ENCODE data around the gene XBP1. TPM values are rescaled to one million over a fixed set of nuclear protein-coding genes. Genes with fewer than 3 reads are reported as not detected.

The XBP1 gene
- total and polyA plus RNA-seq, 2 of the 13 experiments (the other 11 are each of a cell fraction or from before 2014, with no cell fraction given) = 416 to 427 TPM

DNA sequence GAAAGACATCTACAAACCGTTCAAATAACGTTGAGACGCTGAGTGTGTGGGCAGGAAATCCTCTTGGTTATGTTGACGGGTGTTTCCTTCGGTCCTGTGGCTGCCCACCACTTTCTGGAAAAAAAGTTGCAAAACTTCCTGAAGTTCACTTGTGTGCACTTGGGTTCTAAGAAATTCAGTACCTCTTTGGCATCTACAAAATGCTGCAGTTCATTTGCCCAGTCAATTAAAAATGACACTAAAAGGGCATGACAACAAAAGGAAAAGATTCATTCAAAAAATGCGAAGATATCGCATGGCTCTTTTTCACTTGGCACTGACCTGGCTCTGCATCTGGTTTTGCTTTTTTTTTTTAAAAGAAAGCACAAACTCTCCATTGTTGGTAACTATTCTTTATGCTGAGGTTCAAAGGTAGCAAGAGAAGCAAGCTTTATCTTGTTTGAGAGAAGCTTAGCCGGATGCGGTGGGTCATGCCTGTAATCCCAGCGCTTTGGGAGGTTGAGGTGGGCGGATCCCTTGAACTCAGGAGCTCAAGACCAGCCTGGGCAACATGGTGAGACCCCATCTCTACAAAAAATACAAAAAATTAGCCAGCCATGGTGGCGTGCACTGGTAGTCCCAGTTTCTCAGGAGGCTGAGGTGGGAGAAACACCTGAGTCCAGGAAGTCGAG lies 10.6 kb upstream of the XBP1 start (continued):
- TF ChIP-seq EEA1 (CRISPR knock-in tag; IDR thresholded peaks at IDR 0.05; ENCODE audit: borderline replicate concordance) = no peak
- no peak for TF ChIP-seq WIZ (CRISPR knock-in tag; IDR thresholded peaks at IDR 0.05)
- no peak for TF ChIP-seq TFAP4 (IDR thresholded peaks at IDR 0.05; ENCODE audit: borderline replicate concordance, low read depth)
- no peak for TF ChIP-seq TBP (CRISPR knock-in tag; IDR thresholded peaks at IDR 0.05)
- peak; percentile 97 for TF ChIP-seq ZNF362 (CRISPR knock-in tag; IDR thresholded peaks at IDR 0.05; ENCODE audit: borderline replicate concordance)
- no peak for TF ChIP-seq BORCS8-MEF2B (CRISPR knock-in tag; IDR thresholded peaks at IDR 0.05)
- TF ChIP-seq, protein P1, sequence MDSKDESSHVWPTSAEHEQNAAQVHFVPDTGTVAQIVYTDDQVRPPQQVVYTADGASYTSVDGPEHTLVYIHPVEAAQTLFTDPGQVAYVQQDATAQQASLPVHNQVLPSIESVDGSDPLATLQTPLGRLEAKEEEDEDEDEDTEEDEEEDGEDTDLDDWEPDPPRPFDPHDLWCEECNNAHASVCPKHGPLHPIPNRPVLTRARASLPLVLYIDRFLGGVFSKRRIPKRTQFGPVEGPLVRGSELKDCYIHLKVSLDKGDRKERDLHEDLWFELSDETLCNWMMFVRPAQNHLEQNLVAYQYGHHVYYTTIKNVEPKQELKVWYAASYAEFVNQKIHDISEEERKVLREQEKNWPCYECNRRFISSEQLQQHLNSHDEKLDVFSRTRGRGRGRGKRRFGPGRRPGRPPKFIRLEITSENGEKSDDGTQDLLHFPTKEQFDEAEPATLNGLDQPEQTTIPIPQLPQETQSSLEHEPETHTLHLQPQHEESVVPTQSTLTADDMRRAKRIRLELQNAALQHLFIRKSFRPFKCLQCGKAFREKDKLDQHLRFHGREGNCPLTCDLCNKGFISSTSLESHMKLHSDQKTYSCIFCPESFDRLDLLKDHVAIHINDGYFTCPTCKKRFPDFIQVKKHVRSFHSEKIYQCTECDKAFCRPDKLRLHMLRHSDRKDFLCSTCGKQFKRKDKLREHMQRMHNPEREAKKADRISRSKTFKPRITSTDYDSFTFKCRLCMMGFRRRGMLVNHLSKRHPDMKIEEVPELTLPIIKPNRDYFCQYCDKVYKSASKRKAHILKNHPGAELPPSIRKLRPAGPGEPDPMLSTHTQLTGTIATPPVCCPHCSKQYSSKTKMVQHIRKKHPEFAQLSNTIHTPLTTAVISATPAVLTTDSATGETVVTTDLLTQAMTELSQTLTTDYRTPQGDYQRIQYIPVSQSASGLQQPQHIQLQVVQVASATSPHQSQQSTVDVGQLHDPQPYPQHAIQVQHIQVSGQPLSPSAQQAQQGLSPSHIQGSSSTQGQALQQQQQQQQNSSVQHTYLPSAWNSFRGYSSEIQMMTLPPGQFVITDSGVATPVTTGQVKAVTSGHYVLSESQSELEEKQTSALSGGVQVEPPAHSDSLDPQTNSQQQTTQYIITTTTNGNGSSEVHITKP (CRISPR knock-in tag; IDR thresholded peaks at IDR 0.05; ENCODE audit: low read depth) = no peak
- no peak for TF ChIP-seq CENPBD1 (CRISPR knock-in tag; IDR thresholded peaks at IDR 0.05; ENCODE audit: borderline replicate concordance, low read depth)
- TF ChIP-seq ZNF816 (CRISPR knock-in tag; IDR thresholded peaks at IDR 0.05; ENCODE audit: borderline replicate concordance) = no peak
- TF ChIP-seq ZNF512 (CRISPR knock-in tag; IDR thresholded peaks at IDR 0.05) = no peak
- TF ChIP-seq, protein P2, sequence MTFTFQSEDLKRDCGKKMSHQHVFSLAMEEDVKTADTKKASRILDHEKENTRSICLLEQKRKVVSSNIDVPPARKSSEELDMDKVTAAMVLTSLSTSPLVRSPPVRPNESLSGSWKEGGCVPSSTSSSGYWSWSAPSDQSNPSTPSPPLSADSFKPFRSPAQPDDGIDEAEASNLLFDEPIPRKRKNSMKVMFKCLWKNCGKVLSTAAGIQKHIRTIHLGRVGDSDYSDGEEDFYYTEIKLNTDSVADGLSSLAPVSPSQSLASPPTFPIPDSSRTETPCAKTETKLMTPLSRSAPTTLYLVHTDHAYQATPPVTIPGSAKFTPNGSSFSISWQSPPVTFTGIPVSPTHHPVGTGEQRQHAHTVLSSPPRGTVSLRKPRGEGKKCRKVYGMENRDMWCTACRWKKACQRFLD (CRISPR knock-in tag; IDR thresholded peaks at IDR 0.05; ENCODE audit: borderline replicate concordance) = no peak
- TF ChIP-seq ZNF616 (CRISPR knock-in tag; IDR thresholded peaks at IDR 0.05; ENCODE audit: low read depth) = no peak
- TF ChIP-seq GLMP (CRISPR knock-in tag; IDR thresholded peaks at IDR 0.05; ENCODE audit: borderline replicate concordance) = no peak

All from HepG2 (cell line).